Neuron (in vitro differentiated cells): ENCODE data around the gene MICAL1.

Experiments
- H2AFZ ChIP-seq: one replicate; pipeline ENCODE4 v1.6.1; 2013; ENCODE audit warnings: low read depth, mild to moderate bottlenecking, inconsistent platforms, low read length, moderate library complexity
- H3K27me3 ChIP-seq: one replicate; pipeline ENCODE4 v1.6.1; 2013; ENCODE audit warnings: low read length; ENCODE audit not compliant: insufficient read depth
- H3K36me3 ChIP-seq: one replicate; pipeline ENCODE4 v1.6.1; 2013; ENCODE audit warnings: low read length; ENCODE audit not compliant: insufficient read depth
- H3K4me1 ChIP-seq: one replicate; pipeline ENCODE4 v1.6.1; 2013; ENCODE audit warnings: low read length; ENCODE audit not compliant: insufficient read depth
- H3K4me3 ChIP-seq: 2 replicates; pipeline ENCODE4 v1.5.1; 2013; ENCODE audit warnings: mild to moderate bottlenecking, low read length, moderate library complexity
- H3K9me3 ChIP-seq: one replicate; pipeline ENCODE4 v1.6.1; 2013; ENCODE audit warnings: low read length

MICAL1 gene

GRCh38 chr6:109455437-109456110 lies at the start of gene MICAL1:
MICAL1 (minus strand) TSS chr6:109455772; CDS start chr6:109454196, 1,576 bp downstream.
- no peaks in the 10 kb centered on the region for H3K27me3 ChIP-seq
- H3K4me1 ChIP-seq, result peaks cover 15% of the 10 kb centered on the region
- peaks cover 13% of the 10 kb centered on the region for H3K36me3 ChIP-seq
- peak within 1 kb of the TSS; percentile 54 for H3K4me3 ChIP-seq
- no peaks in the 10 kb centered on the region for H3K9me3 ChIP-seq
- peak within 1 kb of the TSS; percentile 85 for H2AFZ ChIP-seq

GRCh38 chr6:109503327-109504224 lies 48.0 kb upstream of the MICAL1 start:
- Histone ChIP-seq H2AFZ (no peak overlapping the region), H3K4me3 (no peak overlapping the region), H3K9me3 (no peaks in the 10 kb centered on the region), H3K36me3 (no peaks in the 10 kb centered on the region), H3K4me1 (peaks cover 8% of the 10 kb centered on the region), H3K27me3 (no peaks in the 10 kb centered on the region)

- Histone ChIP-seq H3K4me3 (no peak overlapping the region), H3K27me3 (no peaks in the 10 kb centered on the region), H3K9me3 (no peaks in the 10 kb centered on the region), H2AFZ (no peak overlapping the region), H3K36me3 (no peaks in the 10 kb centered on the region), H3K4me1 (peaks cover 7% of the 10 kb centered on the region)
Observed at GRCh38 chr6:109498936-109499335, 43.4 kb upstream of the MICAL1 start.

- no peaks in the 10 kb centered on the region for H3K27me3 ChIP-seq
- no peaks in the 10 kb centered on the region for H3K9me3 ChIP-seq
- H3K4me3 ChIP-seq, result no peak overlapping the region
- no peak overlapping the region for H2AFZ ChIP-seq
- peaks cover 7% of the 10 kb centered on the region for H3K4me1 ChIP-seq
- H3K36me3 ChIP-seq, result no peaks in the 10 kb centered on the region
Observed at GRCh38 chr6:109498052-109498451, 42.5 kb upstream of the MICAL1 start.

GRCh38 chr6:109496036-109496772 lies 40.6 kb upstream of the MICAL1 start:
- H3K9me3 ChIP-seq, result no peaks in the 10 kb centered on the region
- no peak overlapping the region for H3K4me3 ChIP-seq
- H3K27me3 ChIP-seq, result peaks cover 3% of the 10 kb centered on the region
- no peaks in the 10 kb centered on the region for H3K36me3 ChIP-seq
- H2AFZ ChIP-seq, result no peak overlapping the region
- H3K4me1 ChIP-seq, result peaks cover 11% of the 10 kb centered on the region

- Histone ChIP-seq H3K36me3 (no peaks in the 10 kb centered on the region), H3K4me3 (no peak overlapping the region), H2AFZ (no peak overlapping the region), H3K27me3 (peaks cover 3% of the 10 kb centered on the region), H3K4me1 (peaks cover 17% of the 10 kb centered on the region), H3K9me3 (no peaks in the 10 kb centered on the region)
Observed at GRCh38 chr6:109493865-109494264, 38.3 kb upstream of the MICAL1 start.

- no peaks in the 10 kb centered on the region for H3K36me3 ChIP-seq
- no peaks in the 10 kb centered on the region for H3K9me3 ChIP-seq
- peaks cover 12% of the 10 kb centered on the region for H3K4me1 ChIP-seq
- peak overlapping the region; percentile 5 for H2AFZ ChIP-seq
- peaks cover 3% of the 10 kb centered on the region for H3K27me3 ChIP-seq
- H3K4me3 ChIP-seq, result no peak overlapping the region
Observed at GRCh38 chr6:109491207-109491938, 35.8 kb upstream of the MICAL1 start.

GRCh38 chr6:109490713-109491112 lies 35.1 kb upstream of the MICAL1 start:
- Histone ChIP-seq H3K36me3 (no peaks in the 10 kb centered on the region), H3K4me3 (no peak overlapping the region), H2AFZ (no peak overlapping the region), H3K9me3 (no peaks in the 10 kb centered on the region), H3K27me3 (peaks cover 3% of the 10 kb centered on the region), H3K4me1 (peaks cover 9% of the 10 kb centered on the region)

GRCh38 chr6:109488001-109488400 lies 32.4 kb upstream of the MICAL1 start:
- no peaks in the 10 kb centered on the region for H3K9me3 ChIP-seq
- no peak overlapping the region for H2AFZ ChIP-seq
- H3K36me3 ChIP-seq, result no peaks in the 10 kb centered on the region
- no peak overlapping the region for H3K4me3 ChIP-seq
- H3K27me3 ChIP-seq, result peaks cover 7% of the 10 kb centered on the region
- peaks cover 9% of the 10 kb centered on the region for H3K4me1 ChIP-seq

- no peaks in the 10 kb centered on the region for H3K9me3 ChIP-seq
- H2AFZ ChIP-seq, result no peak overlapping the region
- H3K4me3 ChIP-seq, result no peak overlapping the region
- H3K4me1 ChIP-seq, result peaks cover 10% of the 10 kb centered on the region
- H3K27me3 ChIP-seq, result peaks cover 4% of the 10 kb centered on the region
- H3K36me3 ChIP-seq, result peaks cover 9% of the 10 kb centered on the region
Observed at GRCh38 chr6:109486068-109486467, 30.5 kb upstream of the MICAL1 start.

- Histone ChIP-seq H3K36me3 (peaks cover 15% of the 10 kb centered on the region), H3K27me3 (peaks cover 4% of the 10 kb centered on the region), H2AFZ (no peak overlapping the region), H3K9me3 (no peaks in the 10 kb centered on the region), H3K4me1 (peaks cover 6% of the 10 kb centered on the region), H3K4me3 (no peak overlapping the region)
Observed at GRCh38 chr6:109485266-109485935, 29.8 kb upstream of the MICAL1 start.

- Histone ChIP-seq H3K9me3 (no peaks in the 10 kb centered on the region), H2AFZ (no peak overlapping the region), H3K4me3 (peak overlapping the region; percentile 51), H3K27me3 (peaks cover 4% of the 10 kb centered on the region), H3K4me1 (peaks cover 6% of the 10 kb centered on the region), H3K36me3 (peaks cover 23% of the 10 kb centered on the region)
Observed at GRCh38 chr6:109484122-109484521, 28.6 kb upstream of the MICAL1 start.
